ENCODE measurements around the gene NTSR1. TPM values are rescaled to one million over a fixed set of nuclear protein-coding genes. Genes with fewer than 3 reads are reported as not detected.

Gene NTSR1
- total and polyA plus RNA-seq, 2 donors (not counting 1 experiment from before 2014, with no cell fraction given) = not detected

DNA sequence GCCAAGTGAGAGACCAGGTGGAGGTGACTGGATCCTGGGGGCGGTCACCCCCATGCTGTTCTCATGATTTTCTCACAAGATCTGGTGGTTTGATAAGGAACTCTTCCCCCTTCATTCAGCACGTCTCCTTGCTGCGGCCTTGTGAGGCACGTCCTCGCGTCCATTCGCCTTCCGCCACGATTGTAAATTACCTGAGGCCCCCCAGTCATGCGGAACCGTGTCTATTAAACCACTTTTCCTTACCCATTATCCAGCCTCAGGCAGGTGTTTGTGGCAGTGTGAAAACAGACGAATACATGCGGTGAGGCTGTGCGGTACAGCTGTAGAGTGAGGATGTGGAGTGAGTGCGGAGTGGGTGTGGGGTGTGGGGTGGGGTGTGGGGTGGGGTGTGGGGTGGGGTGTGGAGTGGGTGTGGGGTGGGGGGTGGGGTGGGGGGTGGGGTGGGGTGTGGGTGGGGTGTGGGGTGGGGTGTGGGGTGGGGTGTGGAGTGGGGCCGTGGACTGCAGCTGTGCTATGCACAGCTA is 12.1 kb upstream of the NTSR1 start:
- Histone ChIP-seq H3K27ac (ENCODE audit: low read length in 2 of 2) (no peak overlapping the region), H3K4me1 (ENCODE audit: control insufficient read depth in 2 of 2, insufficient read depth in 2 of 2, low read length in 2 of 2) (no peaks in the 10 kb centered on the region), H3K4me3 (ENCODE audit: control extremely low read depth in 1 of 5, extremely low read depth in 1 of 5, insufficient read depth in 1 of 5, low read depth in 2 of 5, low read length in 4 of 5) (no peak overlapping the region), H3K27me3 (replicated peaks in 1 of 4; ENCODE audit: control extremely low read depth in 1 of 4, control insufficient read depth in 3 of 4, insufficient read depth in 4 of 4, low read length in 3 of 4) (peaks cover 0 to 9% (median 2%) of the 10 kb centered on the region in 4 experiments), H3K4me2 (replicated peaks; ENCODE audit: low read depth, low read length, poor library complexity, severe bottlenecking) (no peak overlapping the region), H4K20me1 (ENCODE audit: control insufficient read depth, insufficient read depth, low read length, poor library complexity, severe bottlenecking) (no peaks in the 10 kb centered on the region), H3K36me3 (replicated peaks in 1 of 2; ENCODE audit: control extremely low read depth in 1 of 2, control insufficient read depth in 1 of 2, extremely low read depth in 1 of 2, insufficient read depth in 2 of 2, low read length in 1 of 2) (no peaks in the 10 kb centered on the region), H2AFZ (ENCODE audit: insufficient read depth, low read depth, low read length, poor library complexity, severe bottlenecking) (no peak overlapping the region), H3K9me3 (ENCODE audit: control extremely low read depth in 1 of 3, control insufficient read depth in 2 of 3, insufficient read depth in 1 of 3, low read length in 2 of 3) (peaks cover 0 to 11% (median 0%) of the 10 kb centered on the region in 3 donors), H3K79me2 (ENCODE audit: control insufficient read depth, insufficient read depth, low read length) (no peaks in the 10 kb centered on the region), H3K9ac (ENCODE audit: low read length) (no peak overlapping the region)
- DNase-seq (no peak), ATAC-seq (ENCODE audit: low read depth) (no peak)
- WGBS (ENCODE audit: insufficient coverage) = 92% methylated on average over 2 of the region's 16 CpGs
- Mint-ChIP-seq H3K27me3 (peaks cover 18% of the 10 kb centered on the region), H3K4me3 (no peak overlapping the region), H3K4me1 (peaks cover 2% of the 10 kb centered on the region), H3K27ac (no peak overlapping the region), H3K9me3 (ENCODE audit: insufficient read depth) (no peaks in the 10 kb centered on the region)
- ChIA-PET CTCF (no interaction called here), POLR2A (no interaction called here)
- intact Hi-C loops (cut with micrococcal nuclease) = no loop called here
- TF ChIP-seq, protein P1, sequence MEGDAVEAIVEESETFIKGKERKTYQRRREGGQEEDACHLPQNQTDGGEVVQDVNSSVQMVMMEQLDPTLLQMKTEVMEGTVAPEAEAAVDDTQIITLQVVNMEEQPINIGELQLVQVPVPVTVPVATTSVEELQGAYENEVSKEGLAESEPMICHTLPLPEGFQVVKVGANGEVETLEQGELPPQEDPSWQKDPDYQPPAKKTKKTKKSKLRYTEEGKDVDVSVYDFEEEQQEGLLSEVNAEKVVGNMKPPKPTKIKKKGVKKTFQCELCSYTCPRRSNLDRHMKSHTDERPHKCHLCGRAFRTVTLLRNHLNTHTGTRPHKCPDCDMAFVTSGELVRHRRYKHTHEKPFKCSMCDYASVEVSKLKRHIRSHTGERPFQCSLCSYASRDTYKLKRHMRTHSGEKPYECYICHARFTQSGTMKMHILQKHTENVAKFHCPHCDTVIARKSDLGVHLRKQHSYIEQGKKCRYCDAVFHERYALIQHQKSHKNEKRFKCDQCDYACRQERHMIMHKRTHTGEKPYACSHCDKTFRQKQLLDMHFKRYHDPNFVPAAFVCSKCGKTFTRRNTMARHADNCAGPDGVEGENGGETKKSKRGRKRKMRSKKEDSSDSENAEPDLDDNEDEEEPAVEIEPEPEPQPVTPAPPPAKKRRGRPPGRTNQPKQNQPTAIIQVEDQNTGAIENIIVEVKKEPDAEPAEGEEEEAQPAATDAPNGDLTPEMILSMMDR (IDR thresholded peaks at IDR 0.05) = no peak
- no peak for TF ChIP-seq EZH2 (IDR thresholded peaks at IDR 0.05; ENCODE audit: borderline replicate concordance, insufficient read depth, low read depth, low read length, poor library complexity, severe bottlenecking)

DNA sequence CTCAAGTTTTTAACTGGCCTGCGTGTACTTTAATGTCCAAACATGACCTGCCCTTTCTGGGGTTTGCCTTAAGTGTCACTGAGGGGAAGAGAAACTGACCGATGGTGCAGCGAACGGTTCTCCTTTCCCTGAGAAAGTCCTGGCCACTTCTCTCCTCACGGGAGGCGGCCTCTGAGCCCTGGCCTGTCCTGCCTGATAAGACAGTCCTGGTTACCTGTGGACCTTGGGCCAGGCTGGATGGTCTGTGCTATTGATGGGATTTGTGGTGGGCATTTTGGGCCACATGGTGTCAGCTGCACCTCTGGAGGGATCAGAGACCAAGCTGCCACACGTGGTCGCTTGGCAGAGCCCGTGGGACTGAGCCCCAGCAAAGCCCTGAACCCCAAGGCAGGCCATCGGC is 11.6 kb upstream of the NTSR1 start:
- TF ChIP-seq, protein P1 (IDR thresholded peaks at IDR 0.05) = no peak
- TF ChIP-seq EZH2 (IDR thresholded peaks at IDR 0.05; ENCODE audit: borderline replicate concordance, insufficient read depth, low read depth, low read length, poor library complexity, severe bottlenecking) = no peak
- Mint-ChIP-seq H3K9me3 (ENCODE audit: insufficient read depth) (no peaks in the 10 kb centered on the region), H3K27me3 (peaks cover 15% of the 10 kb centered on the region), H3K4me3 (no peak overlapping the region), H3K27ac (no peak overlapping the region), H3K4me1 (no peaks in the 10 kb centered on the region)
- H3K79me2 ChIP-seq (ENCODE audit: control insufficient read depth, insufficient read depth, low read length) = no peaks in the 10 kb centered on the region
- no peak overlapping the region for H2AFZ ChIP-seq (ENCODE audit: insufficient read depth, low read depth, low read length, poor library complexity, severe bottlenecking)
- H3K9ac ChIP-seq (ENCODE audit: low read length) = no peak overlapping the region
- H3K9me3 ChIP-seq (ENCODE audit: control extremely low read depth in 1 of 3, control insufficient read depth in 2 of 3, insufficient read depth in 1 of 3, low read length in 2 of 3) = peaks cover 0 to 11% (median 0%) of the 10 kb centered on the region in 3 donors
- 87% methylated on average over 10 of the region's 10 CpGs for WGBS (ENCODE audit: insufficient coverage)
- H4K20me1 ChIP-seq (ENCODE audit: control insufficient read depth, insufficient read depth, low read length, poor library complexity, severe bottlenecking) = no peaks in the 10 kb centered on the region
- ChIA-PET CTCF (no interaction called here), POLR2A (no interaction called here)
- no peak overlapping the region for H3K4me3 ChIP-seq (ENCODE audit: control extremely low read depth in 1 of 5, extremely low read depth in 1 of 5, insufficient read depth in 1 of 5, low read depth in 2 of 5, low read length in 4 of 5)
- H3K4me1 ChIP-seq (ENCODE audit: control insufficient read depth in 2 of 2, insufficient read depth in 2 of 2, low read length in 2 of 2) = no peaks in the 10 kb centered on the region
- DNase-seq (no peak), ATAC-seq (ENCODE audit: low read depth) (no peak)
- intact Hi-C loops (cut with micrococcal nuclease) = no loop called here
- peaks cover 0 to 6% (median 0%) of the 10 kb centered on the region in 4 experiments for H3K27me3 ChIP-seq (replicated peaks in 1 of 4; ENCODE audit: control extremely low read depth in 1 of 4, control insufficient read depth in 3 of 4, insufficient read depth in 4 of 4, low read length in 3 of 4)
- no peak overlapping the region for H3K4me2 ChIP-seq (replicated peaks; ENCODE audit: low read depth, low read length, poor library complexity, severe bottlenecking)
- H3K36me3 ChIP-seq (replicated peaks in 1 of 2; ENCODE audit: control extremely low read depth in 1 of 2, control insufficient read depth in 1 of 2, extremely low read depth in 1 of 2, insufficient read depth in 2 of 2, low read length in 1 of 2) = no peaks in the 10 kb centered on the region
- no peak overlapping the region for H3K27ac ChIP-seq (ENCODE audit: low read length in 2 of 2)

Measured in B cell (primary cell).